Measurements from ENCODE around the gene CEACAM1. TPM values are rescaled to one million over a fixed set of nuclear protein-coding genes. Genes with fewer than 3 reads are reported as not detected.

CEACAM1 gene
- total RNA-seq, 1 experiment from 2014 or later = 1.5 TPM

- no peaks in the 10 kb centered on the region for H3K9me3 ChIP-seq (ENCODE audit: control insufficient read depth, low read depth, low read length)
- H3K23ac ChIP-seq (ENCODE audit: insufficient read length, low read depth, low read length) = no peak overlapping the region
- H3K27ac Mint-ChIP-seq = no peak overlapping the region
- H4K8ac ChIP-seq (replicated peaks; ENCODE audit: insufficient read length, low read depth, low read length) = no peak overlapping the region
- no peak overlapping the region for H2BK120ac ChIP-seq (ENCODE audit: low read depth, low read length, poor library complexity, severe bottlenecking)
- no peak overlapping the region for H2BK5ac ChIP-seq (ENCODE audit: insufficient read length, low read length)
- whole genome bisulfite sequencing (ENCODE audit: extremely low coverage, insufficient read length, low lambda C conversion rate) = no CpG with 5 or more reads among the region's 4 CpGs
- H3K27me3 ChIP-seq (ENCODE audit: insufficient read depth, low read length) = no peaks in the 10 kb centered on the region; the same call in 1 of the 2 replicates
- H3T11ph ChIP-seq (ENCODE audit: low read length) = no peak overlapping the region
- peaks cover 5% of the 10 kb centered on the region; the same call in 1 of the 2 replicates for H3K4me1 ChIP-seq (ENCODE audit: insufficient read depth, low read length)
- peaks cover 39% of the 10 kb centered on the region for H3K27me3 Mint-ChIP-seq (ENCODE audit: low read depth)
- no peak overlapping the region for H4K91ac ChIP-seq (ENCODE audit: insufficient read length, low read depth, low read length)
- peaks cover 6 to 8% of the 10 kb centered on the region in 2 experiments for H3K9me3 Mint-ChIP-seq
- no peak overlapping the region for H3K4ac ChIP-seq (ENCODE audit: low read depth, low read length)
- H4K5ac ChIP-seq (ENCODE audit: insufficient read length, low read depth, low read length) = no peak overlapping the region
- no peak overlapping the region for H2AK5ac ChIP-seq (ENCODE audit: insufficient read length, low read length)
- peaks cover 0 to 6% (median 3%) of the 10 kb centered on the region in 3 experiments; a peak in 5 of 7 replicates for H3K36me3 Mint-ChIP-seq (ENCODE audit: insufficient read depth in 1 of 3, low read depth in 3 of 3)
- peaks cover 18 to 22% of the 10 kb centered on the region in 2 experiments for H3K4me1 Mint-ChIP-seq
- TF ChIP-seq CTCF (conservative IDR thresholded peaks at IDR 0.05) = no peak
- no peak overlapping the region for H3K27ac ChIP-seq (ENCODE audit: insufficient read length, low read depth, low read length)
- no peaks in the 10 kb centered on the region for H4K20me1 ChIP-seq (ENCODE audit: control insufficient read depth, insufficient read depth, insufficient read length)
- no peak overlapping the region for H2BK15ac ChIP-seq (ENCODE audit: low read depth, low read length)
- no peak overlapping the region for H3K9ac ChIP-seq (ENCODE audit: extremely low read depth, insufficient read length, low read length)
- H3K4me3 Mint-ChIP-seq = no peak overlapping the region
- no peak overlapping the region for H2AFZ ChIP-seq (ENCODE audit: low read length)
- H3K18ac ChIP-seq (ENCODE audit: insufficient read length, low read depth, low read length) = no peak overlapping the region
- no peak overlapping the region for H2BK12ac ChIP-seq (ENCODE audit: insufficient read length, low read depth, low read length)
- no peak overlapping the region for H3K14ac ChIP-seq (ENCODE audit: insufficient read depth, low read length)
- H3K56ac ChIP-seq (ENCODE audit: insufficient read length, low read depth, low read length) = no peak overlapping the region
- H3K4me2 ChIP-seq (ENCODE audit: insufficient read depth, insufficient read length, low read length) = no peak overlapping the region
- H3K23me2 ChIP-seq (ENCODE audit: insufficient read length, low read depth, low read length, poor library complexity, severe bottlenecking) = no peaks in the 10 kb centered on the region
- DNase-seq = no peak
- H3K79me1 ChIP-seq (ENCODE audit: insufficient read depth, low read depth, low read length, poor library complexity, severe bottlenecking) = no peaks in the 10 kb centered on the region
- no peak overlapping the region for H2BK20ac ChIP-seq (ENCODE audit: low read depth, low read length, poor library complexity, severe bottlenecking)
- no peaks in the 10 kb centered on the region for H3K79me2 ChIP-seq (ENCODE audit: insufficient read depth, low read length)
Observed at GRCh38 chr19:42544146-42544545, 15.9 kb upstream of the CEACAM1 start.
